H1 (cell line): Measurements from ENCODE around the gene ARSK. TPM values are rescaled to one million over a fixed set of nuclear protein-coding genes. Genes with fewer than 3 reads are reported as not detected.

Experiments used
- CBX8 ChIP-seq: fragments of 300-800, 300-1000 bp; sonication (generic); IDR thresholded peaks from 2 replicates; pipeline ENCODE4 v1.7.1; 2016; ENCODE audit warnings: low read depth, low read length, borderline replicate concordance
- NANOG ChIP-seq: IDR thresholded peaks from 2 replicates; pipeline ENCODE4 v1.6.1; 2011; ENCODE audit warnings: low read length, low read depth, mild to moderate bottlenecking, inconsistent platforms; ENCODE audit not compliant: insufficient read depth, poor library complexity, severe bottlenecking
- SP2 ChIP-seq: IDR thresholded peaks from 2 replicates; pipeline ENCODE4 v1.6.1; 2012; ENCODE audit warnings: mild to moderate bottlenecking, low read length, inconsistent platforms
- polyA plus RNA-seq, 7 experiments: library from polyadenylated mRNA; depleted of rRNA in 3 of 7; stranded (reverse) in 5 of 7; unstranded in 2 of 7; fragments of >200 nt in 5 of 7; fragments of 200-250 nt in 2 of 7; gene quantifications; 1 replicate in 5 of 7; 2 replicates in 1 of 7; 4 replicates in 1 of 7; pipeline versions ENCODE4 v1.2.1 to v1.2.3, GENCODE V29; 2011 to 2013; ENCODE audit warnings: missing spikeins in 2 of 7, mixed read lengths in 2 of 7
- total RNA-seq: library from RNA; stranded (reverse); fragmentation: NEBNext Ultra II Directional; extraction: Animal tissue kit (Norgen Biotek cat#: 25700); gene quantifications from 2 replicates; pipeline ENCODE4 v1.2.1, GENCODE V29; 2021

The ARSK gene
- total and polyA plus RNA-seq, 2 of the 8 experiments (the other 6 are each of a cell fraction or from before 2014, with no cell fraction given): 8.4 to 14.1 TPM

DNA sequence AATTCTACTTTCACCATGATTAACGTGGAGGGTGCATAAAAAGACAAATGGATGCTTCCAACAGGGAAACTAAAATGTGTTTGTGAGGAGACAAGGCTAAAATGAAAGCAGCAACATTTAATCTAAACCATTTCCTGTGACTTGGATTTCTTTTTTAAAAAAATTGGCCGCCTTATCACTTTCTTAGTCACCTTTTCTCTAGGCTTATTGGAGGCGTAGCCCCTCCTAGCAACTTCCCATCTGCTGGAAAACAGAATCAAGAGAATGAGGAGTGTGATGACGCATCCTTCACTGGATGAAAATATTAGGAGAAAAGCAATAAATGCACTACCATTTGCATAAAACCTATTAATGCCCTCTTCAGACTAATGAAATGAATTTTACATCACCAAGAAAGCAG lies 64.2 kb downstream of the ARSK start (continued):
- TF ChIP-seq NANOG: no peak
- no peak for TF ChIP-seq SP2
- no peak for TF ChIP-seq CBX8
